OCI-LY3 (cell line): ENCODE data around the gene TYSND1.

Experiments used
- H2AFZ ChIP-seq: fragments of 200-600, 300-600 bp; shearing (Covaris generic); 2 replicates; pipeline ENCODE4 v1.6.0; 2014; ENCODE audit warnings: antibody characterized with exemption, low read depth, low read length
- H3K27ac ChIP-seq: fragments of 200-600, 300-600 bp; sonication (generic); 2 replicates; pipeline ENCODE4 v1.5.1; 2014; ENCODE audit warnings: mild to moderate bottlenecking, low read length, moderate library complexity, mixed read lengths
- H3K27me3 ChIP-seq: fragments of 200-600, 300-600 bp; sonication (generic); 2 replicates; pipeline ENCODE4 v1.6.1; 2014; ENCODE audit warnings: low read depth, low read length, mixed read lengths
- H3K36me3 ChIP-seq: fragments of 200-600, 300-600 bp; sonication (generic); replicated peaks from 2 replicates; pipeline ENCODE3; 2014; ENCODE audit warnings: low read depth, low read length, mixed read lengths
- H3K4me1 ChIP-seq: fragments of 300-600, 200-600 bp; sonication (generic); 2 replicates; pipeline ENCODE4 v1.6.1; 2014; ENCODE audit warnings: low read length, mixed read lengths
- H3K4me2 ChIP-seq: fragments of 200-600, 300-600 bp; sonication (generic); 2 replicates; pipeline ENCODE4 v1.6.1; 2014; ENCODE audit warnings: low read length, mixed read lengths
- H3K4me3 ChIP-seq: fragments of 300-600, 200-600 bp; sonication (generic); 2 replicates; pipeline ENCODE4 v1.5.1; 2014; ENCODE audit warnings: antibody characterized with exemption, mild to moderate bottlenecking, low read length, moderate library complexity
- H3K79me2 ChIP-seq: fragments of 300-600, 200-600 bp; shearing (Covaris generic); 2 replicates; pipeline ENCODE4 v1.6.1; 2014; ENCODE audit warnings: mild to moderate bottlenecking, low read length, mixed read lengths
- H3K9ac ChIP-seq: fragments of 300-600, 200-600 bp; shearing (Covaris generic); 2 replicates; pipeline ENCODE4 v1.6.0; 2014; ENCODE audit warnings: mild to moderate bottlenecking, low read length, moderate library complexity
- H3K9me3 ChIP-seq: fragments of 200-600, 300-600 bp; shearing (Covaris generic); 2 replicates; pipeline ENCODE4 v1.6.1; 2014; ENCODE audit warnings: low read length, mixed read lengths; ENCODE audit not compliant: insufficient read depth
- H4K20me1 ChIP-seq: fragments of 200-600, 300-600 bp; sonication (generic); 2 replicates; pipeline ENCODE4 v1.6.1; 2016; ENCODE audit warnings: low read length, mixed read lengths; ENCODE audit not compliant: insufficient read depth
- EZH2phosphoT487 ChIP-seq: fragments of 200-600 bp; shearing (Covaris generic); IDR thresholded peaks from 2 replicates; pipeline ENCODE4 v1.6.1; 2018; ENCODE audit warnings: antibody characterized with exemption, mixed run types, low read depth
- TF ChIP-seq, protein P1 (sequence below): fragments of 200-600, 300-600 bp; sonication (generic); IDR thresholded peaks from 2 replicates; pipeline ENCODE4 v1.5.1; 2014; ENCODE audit warnings: antibody characterized with exemption, low read length, low read depth

The TYSND1 gene

DNA sequence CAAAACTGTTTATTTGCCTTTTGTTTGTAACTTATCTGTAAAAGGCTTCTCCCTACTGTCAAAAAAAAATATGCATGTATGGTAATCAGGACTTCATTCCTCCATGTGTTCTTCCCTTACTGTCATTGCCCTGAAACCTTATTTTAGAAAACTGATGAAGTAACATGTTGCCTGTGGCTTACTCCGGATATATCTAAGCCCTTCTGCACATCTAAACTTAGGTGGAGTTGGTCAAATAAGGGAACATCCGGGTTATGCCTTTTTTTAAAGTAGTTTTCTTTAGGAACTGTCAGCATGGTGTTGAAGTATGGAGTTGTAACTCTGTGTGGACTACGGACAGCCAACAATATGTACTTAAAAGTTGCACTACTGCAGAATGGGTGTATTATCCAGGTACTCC is 17.7 kb upstream of the TYSND1 start:
- no peak overlapping the region for H3K9ac ChIP-seq
- H3K79me2 ChIP-seq: peaks cover 81% of the 10 kb centered on the region
- no peak overlapping the region for H3K27ac ChIP-seq
- no peak overlapping the region for H3K4me2 ChIP-seq
- no peak overlapping the region for H2AFZ ChIP-seq
- H3K4me1 ChIP-seq: peaks cover 22% of the 10 kb centered on the region
- H3K4me3 ChIP-seq: no peak overlapping the region
- H3K36me3 ChIP-seq: peaks cover 16% of the 10 kb centered on the region
- H3K27me3 ChIP-seq: no peaks in the 10 kb centered on the region
- peaks cover 63% of the 10 kb centered on the region for H4K20me1 ChIP-seq
- H3K9me3 ChIP-seq: no peaks in the 10 kb centered on the region
- TF ChIP-seq EZH2phosphoT487: no peak
- TF ChIP-seq, protein P1, sequence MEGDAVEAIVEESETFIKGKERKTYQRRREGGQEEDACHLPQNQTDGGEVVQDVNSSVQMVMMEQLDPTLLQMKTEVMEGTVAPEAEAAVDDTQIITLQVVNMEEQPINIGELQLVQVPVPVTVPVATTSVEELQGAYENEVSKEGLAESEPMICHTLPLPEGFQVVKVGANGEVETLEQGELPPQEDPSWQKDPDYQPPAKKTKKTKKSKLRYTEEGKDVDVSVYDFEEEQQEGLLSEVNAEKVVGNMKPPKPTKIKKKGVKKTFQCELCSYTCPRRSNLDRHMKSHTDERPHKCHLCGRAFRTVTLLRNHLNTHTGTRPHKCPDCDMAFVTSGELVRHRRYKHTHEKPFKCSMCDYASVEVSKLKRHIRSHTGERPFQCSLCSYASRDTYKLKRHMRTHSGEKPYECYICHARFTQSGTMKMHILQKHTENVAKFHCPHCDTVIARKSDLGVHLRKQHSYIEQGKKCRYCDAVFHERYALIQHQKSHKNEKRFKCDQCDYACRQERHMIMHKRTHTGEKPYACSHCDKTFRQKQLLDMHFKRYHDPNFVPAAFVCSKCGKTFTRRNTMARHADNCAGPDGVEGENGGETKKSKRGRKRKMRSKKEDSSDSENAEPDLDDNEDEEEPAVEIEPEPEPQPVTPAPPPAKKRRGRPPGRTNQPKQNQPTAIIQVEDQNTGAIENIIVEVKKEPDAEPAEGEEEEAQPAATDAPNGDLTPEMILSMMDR: no peak

DNA sequence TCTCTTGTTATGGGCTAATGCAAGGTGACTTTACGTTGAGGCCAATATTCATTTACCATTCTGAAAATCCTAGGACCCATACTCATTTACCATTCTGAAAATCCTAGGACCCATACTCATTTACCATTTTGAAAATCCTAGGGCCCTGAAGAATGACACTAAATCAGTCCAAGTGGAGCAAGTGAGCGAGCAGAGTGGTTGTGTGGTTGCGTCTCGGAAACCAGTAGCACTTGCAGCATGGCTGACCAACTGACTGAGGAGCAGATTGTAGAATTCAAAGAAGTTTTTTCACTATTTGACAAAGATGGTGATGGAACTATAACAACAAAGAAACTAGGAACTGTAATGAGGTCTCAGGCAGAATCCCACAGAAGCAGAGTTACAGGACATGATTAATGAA is 16.9 kb upstream of the TYSND1 start:
- H2AFZ ChIP-seq: no peak overlapping the region
- peaks cover 16% of the 10 kb centered on the region for H3K4me1 ChIP-seq
- no peak overlapping the region for H3K4me3 ChIP-seq
- TF ChIP-seq, protein P1: no peak
- no peak for TF ChIP-seq EZH2phosphoT487
- H3K27me3 ChIP-seq: no peaks in the 10 kb centered on the region
- no peaks in the 10 kb centered on the region for H3K9me3 ChIP-seq
- H3K27ac ChIP-seq: no peak overlapping the region
- H3K79me2 ChIP-seq: peaks cover 74% of the 10 kb centered on the region
- no peak overlapping the region for H3K9ac ChIP-seq
- H4K20me1 ChIP-seq: peaks cover 56% of the 10 kb centered on the region
- H3K36me3 ChIP-seq: peaks cover 16% of the 10 kb centered on the region
- no peak overlapping the region for H3K4me2 ChIP-seq

DNA sequence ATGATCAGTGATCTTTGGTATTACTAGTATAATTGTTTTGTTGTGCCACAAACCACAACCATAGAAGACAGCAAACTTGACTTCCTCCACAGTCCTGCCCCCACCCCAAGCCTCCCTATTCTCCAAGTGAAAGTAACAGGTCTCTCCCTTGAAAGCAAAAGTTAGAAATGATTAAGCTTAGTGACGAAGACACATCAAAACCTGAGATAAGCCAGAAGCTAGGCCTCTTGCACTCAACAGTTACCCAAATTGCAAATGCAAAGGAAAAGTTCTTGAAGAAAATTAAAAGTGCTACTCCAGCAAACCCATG is 16.3 kb upstream of the TYSND1 start:
- H3K79me2 ChIP-seq: peaks cover 68% of the 10 kb centered on the region
- no peaks in the 10 kb centered on the region for H3K27me3 ChIP-seq
- no peak overlapping the region for H3K4me3 ChIP-seq
- peaks cover 50% of the 10 kb centered on the region for H4K20me1 ChIP-seq
- no peaks in the 10 kb centered on the region for H3K9me3 ChIP-seq
- peaks cover 14% of the 10 kb centered on the region for H3K36me3 ChIP-seq
- no peak overlapping the region for H3K4me2 ChIP-seq
- H3K9ac ChIP-seq: no peak overlapping the region
- H3K27ac ChIP-seq: no peak overlapping the region
- H2AFZ ChIP-seq: no peak overlapping the region
- TF ChIP-seq, protein P1: no peak
- TF ChIP-seq EZH2phosphoT487: no peak
- peaks cover 15% of the 10 kb centered on the region for H3K4me1 ChIP-seq

DNA sequence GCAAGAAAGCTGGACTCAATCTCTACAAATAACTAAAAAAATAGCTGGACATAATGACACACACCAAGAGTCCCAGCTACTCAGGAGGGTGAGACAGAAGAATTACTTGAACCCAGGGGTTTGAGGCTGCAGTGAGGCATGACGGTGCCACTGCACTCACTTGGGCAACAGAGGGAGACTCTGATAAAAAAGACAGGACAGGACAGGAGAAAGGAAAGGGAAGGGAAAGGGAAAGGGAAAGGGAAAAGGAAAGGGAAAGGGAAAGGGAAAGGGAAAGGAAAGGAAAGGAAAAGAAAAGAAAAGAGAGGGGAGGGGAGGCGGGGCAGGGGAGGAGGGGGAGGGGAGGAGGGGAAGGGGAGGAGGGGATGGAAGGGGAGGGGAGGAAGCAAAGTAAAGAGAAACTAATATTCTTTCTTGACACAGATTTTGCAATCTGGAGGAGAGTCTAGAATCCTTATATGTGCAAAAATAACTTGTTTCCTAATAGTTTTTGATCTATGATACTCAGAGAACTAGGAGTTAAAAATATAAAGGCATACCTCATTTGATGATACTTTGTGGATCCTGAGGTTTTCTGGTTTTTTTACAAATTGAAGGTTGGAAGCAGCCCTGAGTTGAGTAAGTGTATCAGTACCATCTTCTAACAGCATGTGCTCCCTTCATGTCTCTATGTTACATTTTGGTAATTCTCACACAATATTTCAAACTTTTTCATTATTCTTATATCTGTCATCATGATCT is 15.8 kb upstream of the TYSND1 start:
- Histone ChIP-seq H4K20me1 (peaks cover 46% of the 10 kb centered on the region), H3K4me2 (no peak overlapping the region), H3K36me3 (peaks cover 13% of the 10 kb centered on the region), H3K27me3 (no peaks in the 10 kb centered on the region), H3K27ac (no peak overlapping the region), H3K4me3 (no peak overlapping the region), H2AFZ (no peak overlapping the region), H3K79me2 (peaks cover 62% of the 10 kb centered on the region), H3K9ac (no peak overlapping the region), H3K4me1 (peaks cover 12% of the 10 kb centered on the region), H3K9me3 (no peaks in the 10 kb centered on the region)
- TF ChIP-seq, protein P1: no peak
- TF ChIP-seq EZH2phosphoT487: no peak
